NCI-H2081 treated with DMSO at 0.1 percent for 48 hours (cell line): Measurements from ENCODE around the gene DSG2.
"Not testable (repeated sequence)": the region's sequence is repeated elsewhere in the genome, so short reads cannot be mapped to it uniquely, and the experiment has no call there.

Experiments
- DNase-seq: peaks from one replicate; lab custom pipeline; 2025; lab: John Stamatoyannopoulos, UW

Gene DSG2

DNA sequence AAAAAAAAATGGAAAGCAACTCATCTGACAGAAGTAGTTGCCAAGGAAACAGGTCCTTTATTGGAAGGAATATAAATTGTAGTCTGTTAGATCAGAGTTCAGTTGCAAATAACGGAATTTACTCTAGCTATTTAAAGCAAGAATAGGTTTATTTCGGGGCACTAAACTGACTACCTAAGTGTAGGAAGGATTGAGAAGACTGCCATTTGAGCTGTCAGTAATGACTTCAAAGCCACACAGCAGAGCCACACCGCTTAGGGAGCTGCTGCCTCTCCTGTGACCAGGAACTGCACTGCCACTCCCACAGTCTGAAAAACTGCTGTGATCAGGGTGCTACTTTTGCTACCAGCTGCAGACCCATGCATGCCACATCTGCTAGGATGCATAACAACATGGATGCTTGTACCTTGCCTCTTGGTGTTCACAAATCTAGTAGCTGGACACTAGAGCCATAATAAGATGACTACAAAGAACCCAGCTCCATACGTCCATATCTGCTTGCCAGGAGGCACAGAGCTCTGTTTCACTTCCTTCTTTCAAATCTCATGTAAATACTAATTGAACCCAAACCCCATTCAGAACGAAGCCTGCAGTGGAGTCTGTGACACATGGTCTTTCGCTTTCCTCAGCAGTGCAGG lies 2.2 kb downstream of the DSG2 start:
- no peak for DNase-seq

DNA sequence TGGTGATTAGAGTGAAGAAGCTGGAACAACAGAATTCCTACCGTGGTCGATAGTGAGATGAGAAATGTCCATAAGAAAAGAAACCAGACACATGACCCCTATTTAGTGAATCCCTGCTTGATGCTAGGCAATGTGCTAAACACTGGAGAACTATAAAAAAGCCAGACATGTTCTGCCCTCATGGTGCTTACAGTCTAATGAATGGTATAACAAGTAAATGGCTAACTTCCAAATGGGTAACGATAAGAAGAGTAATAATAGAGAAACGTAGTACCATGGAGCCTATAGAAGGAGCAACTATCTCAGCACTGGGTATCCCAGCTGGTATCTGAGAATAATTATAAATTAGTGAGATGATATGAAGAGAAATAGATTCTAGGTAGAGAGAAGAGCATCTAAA lies 5.0 kb downstream of the DSG2 start:
- DNase-seq, result no peak

DNA sequence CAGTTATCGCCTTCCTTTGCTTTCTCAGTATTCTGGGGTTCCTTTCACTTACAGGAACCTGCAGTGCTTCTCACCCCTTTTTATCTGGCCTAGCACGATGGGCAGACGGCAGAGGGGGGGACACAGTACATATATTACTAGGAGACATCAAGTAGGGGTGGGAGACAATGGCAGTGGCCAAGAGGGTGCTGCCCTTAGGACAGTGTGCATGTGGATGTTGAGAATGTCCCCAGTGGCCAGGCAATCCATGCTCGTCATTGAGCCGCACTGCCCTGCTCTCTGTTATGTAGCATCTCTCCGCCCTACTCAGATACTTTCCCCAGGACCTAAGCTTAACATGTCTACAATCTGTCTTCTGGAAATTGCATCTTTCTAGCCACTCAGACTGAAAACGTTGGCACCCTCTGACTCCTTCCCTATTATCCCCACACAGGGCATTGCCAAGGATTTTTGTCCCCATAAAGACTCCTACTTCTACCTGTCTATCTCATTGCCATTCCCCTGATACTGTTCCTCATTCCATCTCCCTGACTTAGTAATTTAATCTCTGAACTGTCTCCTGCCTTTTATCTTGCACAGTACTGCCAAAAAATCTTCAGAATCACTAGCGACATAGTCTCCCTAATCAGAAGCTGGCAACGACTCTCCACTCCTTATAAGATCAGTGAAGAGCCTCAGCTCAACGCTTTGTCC lies 6.6 kb downstream of the DSG2 start:
- DNase-seq, result no peak

DNA sequence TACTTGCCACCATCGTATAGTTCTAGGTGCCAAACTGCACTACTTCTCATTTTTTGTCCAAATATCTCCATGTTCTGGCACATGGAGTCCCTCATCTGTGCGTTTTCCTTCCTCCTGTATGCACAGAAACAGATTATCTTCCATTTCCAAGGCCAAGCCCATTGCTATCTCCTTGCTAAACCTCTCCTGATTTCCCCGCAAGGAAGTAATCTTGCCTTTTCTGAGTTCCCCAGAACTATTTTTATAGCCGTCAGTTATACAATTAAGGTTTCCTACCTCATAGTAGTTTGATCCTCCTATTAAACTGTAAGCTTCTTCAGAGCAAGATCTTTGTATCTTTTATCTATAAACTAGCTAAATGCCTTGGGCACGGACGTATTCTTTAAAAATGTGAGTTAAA lies 7.2 kb downstream of the DSG2 start:
- no peak for DNase-seq

DNA sequence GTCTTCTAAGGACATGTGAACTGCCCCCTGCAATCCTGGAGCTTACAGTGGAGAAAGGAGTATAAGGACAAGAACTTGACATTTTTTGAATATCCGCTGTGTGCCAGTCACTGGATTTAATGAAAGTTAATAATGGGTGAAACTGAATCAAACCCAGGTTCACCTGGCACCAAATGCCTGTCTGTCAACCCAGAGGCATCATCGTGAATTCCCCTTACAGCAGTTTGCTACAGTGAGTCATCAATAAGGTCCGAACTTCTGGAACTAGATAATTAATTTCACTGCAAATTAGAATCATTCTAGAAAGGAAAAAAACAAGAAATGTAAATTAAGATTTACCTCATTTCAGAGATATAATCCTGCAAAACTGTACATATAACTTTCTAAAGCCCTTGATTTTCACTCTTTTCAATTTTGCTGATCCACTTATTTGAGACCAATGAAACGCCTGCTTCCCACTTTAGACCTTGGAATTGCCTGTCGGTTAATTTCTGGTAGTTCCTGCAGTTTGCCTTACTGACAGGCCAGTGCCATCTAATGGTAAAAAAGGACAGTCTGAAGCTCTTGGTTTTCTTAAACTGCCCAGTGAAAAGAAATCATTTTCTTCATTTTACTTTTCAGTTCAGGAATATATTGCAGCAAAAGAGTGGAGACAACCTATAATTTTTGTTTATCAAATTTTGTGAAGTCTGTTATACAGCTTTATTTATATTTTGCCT lies 8.2 kb downstream of the DSG2 start:
- no peak for DNase-seq

DNA sequence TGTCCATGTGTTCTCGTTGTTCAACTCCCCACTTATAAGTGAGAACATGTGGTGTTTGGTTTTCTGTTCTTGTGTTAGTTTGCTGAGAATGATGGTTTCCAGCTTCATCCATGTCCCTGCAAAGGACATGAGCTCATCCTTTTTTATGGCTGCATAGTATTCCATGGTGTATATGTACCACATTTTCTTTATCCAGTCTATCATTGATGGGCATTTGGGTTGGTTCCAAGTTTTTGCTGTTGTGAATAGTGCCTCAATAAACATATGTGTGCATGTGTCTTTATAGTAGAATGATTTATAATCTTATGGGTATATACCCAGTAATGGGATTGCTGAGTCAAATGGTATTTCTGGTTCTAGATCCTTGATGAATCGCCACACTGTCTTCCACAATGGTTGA lies 9.1 kb downstream of the DSG2 start:
- not testable (repeated sequence) for DNase-seq

DNA sequence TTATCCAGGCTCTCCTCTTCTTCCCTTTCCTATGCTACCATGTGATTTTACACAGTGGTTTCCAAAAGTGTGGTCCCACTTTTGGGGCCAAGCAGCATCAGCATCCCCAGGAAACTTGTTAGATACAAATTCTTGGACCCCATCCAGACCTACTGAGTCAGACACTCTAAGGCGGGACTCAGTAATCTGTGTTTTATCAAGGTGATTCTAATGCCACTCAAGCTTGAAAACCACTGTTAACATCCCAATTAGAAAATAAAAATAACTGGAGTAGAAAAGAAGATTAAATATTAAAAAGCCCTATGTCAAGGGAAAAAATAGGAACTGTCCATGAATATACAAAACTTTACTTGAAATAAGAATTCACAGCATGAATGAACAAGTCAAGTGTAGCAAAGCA lies 10.8 kb downstream of the DSG2 start:
- DNase-seq, result no peak

DNA sequence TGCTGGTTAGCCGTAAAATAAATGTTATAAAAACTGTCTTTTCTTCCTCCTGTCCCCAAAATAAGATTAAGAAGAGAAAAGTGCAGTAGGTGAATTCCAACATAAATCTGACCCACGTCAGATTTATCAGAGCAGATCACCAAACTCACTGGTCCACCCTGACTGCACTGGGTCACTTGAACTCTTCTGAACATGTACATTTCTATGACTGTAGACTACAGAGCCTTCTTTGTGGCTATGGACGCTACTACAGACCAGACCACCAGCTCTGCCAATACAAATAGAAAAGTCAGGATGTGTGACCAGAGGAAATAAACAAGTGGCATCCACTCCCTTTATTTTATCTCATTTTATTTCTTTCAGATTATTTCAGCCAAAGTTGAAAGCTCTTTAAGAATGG lies 11.6 kb downstream of the DSG2 start:
- DNase-seq, result no peak

DNA sequence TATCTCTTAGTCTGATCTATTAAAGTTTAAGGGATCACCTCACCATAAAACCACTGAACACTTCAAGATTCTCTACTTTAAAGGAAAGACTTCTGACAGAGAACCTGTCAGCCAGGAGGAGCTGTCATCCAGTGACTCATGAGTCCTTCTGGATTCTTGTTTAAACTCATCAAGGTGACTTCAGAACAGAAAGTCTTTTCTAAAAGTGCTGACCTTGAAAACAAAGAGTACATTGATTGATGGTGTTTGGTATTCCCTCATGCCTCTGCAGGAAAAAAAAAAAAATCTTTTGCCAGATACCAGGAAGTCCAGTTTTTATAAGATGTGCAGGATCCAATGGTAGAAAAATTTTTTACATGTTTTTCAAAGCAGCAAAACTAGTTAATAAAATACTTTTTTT lies 12.3 kb downstream of the DSG2 start:
- DNase-seq, result no peak

DNA sequence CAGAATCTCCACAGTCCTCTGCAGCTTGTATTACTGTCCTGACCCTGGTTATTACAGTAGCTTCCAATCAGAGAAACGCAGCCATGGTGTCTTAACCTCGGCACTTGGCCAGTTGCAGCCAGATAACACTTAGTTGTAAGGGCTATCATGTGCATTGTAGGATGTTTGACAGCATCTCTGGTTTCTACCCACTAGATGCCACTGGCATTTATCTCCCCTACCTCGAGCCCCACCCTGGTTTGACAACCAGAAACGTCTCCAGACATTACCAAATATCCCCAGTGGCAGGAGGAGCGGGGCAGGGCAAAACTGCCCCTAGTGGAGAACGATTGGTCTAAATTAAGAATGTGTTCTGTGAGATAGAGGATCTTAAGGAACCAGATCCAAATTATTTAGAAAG lies 13.1 kb downstream of the DSG2 start:
- no peak for DNase-seq

DNA sequence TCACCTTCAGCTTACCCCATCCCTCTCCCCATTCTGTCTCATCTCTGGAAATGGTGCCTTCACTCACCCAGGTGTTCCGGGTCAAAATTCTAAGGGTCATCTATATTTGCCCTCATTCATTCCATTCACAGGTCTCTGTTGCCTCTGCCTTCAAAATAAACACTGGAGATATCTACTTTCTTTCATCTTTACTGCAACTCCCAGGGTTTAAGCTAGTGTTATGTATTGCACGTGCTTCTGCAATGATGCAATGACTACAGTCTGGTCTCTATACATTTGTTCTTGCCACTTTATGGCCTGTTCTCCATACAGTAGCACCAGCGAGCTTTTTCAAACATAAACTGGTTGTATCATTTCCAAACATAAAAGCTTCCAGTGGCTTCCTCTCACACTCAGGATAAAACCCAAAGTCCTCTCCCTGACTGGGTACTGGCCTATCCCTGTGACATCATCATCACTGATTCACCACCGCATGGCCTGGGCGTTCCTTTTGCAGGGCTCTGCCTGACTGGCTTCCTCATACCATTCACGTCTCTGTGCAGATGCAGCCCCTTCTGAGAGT lies 14.3 kb downstream of the DSG2 start:
- no peak for DNase-seq

DNA sequence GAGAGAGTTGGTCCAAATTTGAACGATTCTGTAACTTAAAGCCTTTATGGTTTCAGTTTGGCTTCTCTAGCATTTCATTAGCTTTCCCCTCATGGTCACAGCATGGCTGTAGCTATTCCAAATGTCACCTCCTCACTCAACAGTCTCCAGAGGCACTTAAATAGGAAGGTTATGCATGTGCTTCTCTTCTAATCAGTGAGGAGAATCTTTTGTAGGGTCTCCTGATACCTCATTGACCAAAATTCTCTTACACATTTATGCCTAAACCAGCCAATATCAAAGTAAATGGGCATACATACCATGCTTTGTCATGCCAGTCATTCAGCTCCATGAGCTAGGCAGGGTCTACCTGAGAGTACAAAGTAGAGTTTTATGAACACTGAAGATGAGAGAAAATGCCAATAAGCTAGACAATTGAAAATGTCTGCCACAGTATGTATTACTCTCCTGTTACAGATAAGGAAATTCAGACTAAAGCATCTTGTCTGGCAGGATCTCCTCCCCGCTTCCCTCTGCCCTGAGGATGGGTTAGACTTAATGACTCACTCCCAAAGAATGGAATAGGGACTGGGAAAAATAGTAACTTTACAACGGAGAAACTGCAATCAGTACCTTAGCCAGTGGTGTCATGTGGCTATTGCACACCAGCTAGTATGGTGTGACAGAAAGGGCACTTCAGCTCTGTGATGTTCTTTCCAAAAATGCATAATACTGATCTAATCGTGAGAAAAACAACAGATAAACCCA lies 15.4 kb downstream of the DSG2 start:
- DNase-seq, result no peak

DNA sequence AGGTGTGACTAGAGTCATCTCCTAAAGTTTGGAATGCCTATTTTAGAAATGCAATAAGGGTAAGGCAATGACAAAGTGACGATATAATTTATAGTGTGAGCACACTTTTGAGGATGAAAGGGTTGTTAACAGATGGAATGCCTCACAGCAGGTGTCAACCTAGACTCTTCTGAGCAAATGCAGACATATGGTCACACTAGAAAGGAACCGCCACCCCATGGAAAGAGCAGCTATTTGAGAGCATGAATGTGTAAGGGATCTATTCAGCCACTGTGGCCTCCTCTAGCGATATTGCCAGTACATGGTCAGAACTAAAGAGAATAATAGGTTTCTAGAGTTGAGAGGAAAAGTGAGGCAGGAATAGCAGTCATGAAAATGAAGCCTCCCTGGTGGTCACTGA lies 18.5 kb downstream of the DSG2 start:
- DNase-seq, result no peak

DNA sequence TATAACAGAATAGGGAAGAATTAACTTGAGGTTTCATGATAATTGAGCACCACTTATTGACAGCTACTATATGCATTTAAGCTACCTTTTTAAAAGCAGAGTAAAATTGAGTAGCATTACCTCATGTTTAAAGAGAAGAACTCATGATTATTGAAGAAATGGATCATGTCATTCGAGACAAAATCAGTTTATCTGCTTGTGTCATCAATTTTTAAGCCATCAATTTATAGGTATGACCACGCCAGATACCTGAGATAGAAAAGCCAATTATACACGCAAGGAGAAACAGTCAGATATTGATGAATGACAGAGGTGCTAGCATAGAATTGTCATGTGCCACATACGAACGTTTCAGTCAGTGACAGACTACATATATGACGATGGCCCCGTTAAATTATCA lies 28.4 kb downstream of the DSG2 start:
- DNase-seq, result no peak

DNA sequence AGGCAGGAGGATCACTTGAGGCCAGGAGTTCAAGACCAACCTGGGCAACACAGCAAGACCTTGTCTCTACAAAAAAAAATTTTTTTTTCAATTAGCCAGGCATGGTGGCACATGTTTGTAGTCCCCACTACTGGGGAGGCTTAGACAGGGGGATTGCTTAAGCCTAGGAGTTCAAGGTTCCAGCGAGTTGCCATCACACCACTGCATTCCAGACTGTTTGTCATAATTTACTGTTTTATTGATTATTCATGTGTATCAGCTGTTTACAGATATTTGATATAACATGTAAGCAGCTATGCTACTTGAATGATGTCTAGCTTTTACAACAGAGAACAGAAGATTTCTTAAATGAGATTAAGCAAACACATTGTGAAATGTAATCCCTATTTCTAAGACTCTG lies 35.3 kb downstream of the DSG2 start:
- DNase-seq, result no peak

DNA sequence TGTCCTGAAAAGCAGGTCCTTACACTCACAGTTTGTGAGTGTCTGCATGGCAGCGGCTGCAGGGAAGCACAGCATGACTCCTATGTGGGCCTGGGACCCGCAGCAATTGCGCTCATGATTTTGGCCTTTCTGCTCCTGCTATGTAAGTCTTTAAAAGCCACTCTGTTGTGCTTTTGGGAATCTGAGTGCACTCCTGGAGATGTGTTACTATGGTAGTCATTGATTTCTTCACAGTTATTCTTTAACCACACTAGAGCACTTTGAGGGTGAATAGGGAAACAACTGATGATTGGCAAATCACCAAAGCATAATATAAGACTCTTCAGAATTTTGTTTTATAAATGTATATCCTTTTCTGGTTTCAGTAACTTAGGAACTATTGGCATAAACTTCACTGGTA lies 40.9 kb downstream of the DSG2 start:
- DNase-seq, result no peak

DNA sequence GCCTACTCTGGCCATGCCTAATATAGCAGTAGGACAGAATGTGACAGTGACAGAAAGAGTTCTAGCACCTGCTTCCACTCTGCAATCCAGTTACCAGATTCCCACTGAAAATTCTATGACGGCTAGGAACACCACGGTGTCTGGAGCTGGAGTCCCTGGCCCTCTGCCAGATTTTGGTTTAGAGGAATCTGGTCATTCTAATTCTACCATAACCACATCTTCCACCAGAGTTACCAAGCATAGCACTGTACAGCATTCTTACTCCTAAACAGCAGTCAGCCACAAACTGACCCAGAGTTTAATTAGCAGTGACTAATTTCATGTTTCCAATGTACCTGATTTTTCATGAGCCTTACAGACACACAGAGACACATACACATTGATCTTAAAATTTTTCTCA lies 48.5 kb downstream of the DSG2 start:
- DNase-seq, result no peak

DNA sequence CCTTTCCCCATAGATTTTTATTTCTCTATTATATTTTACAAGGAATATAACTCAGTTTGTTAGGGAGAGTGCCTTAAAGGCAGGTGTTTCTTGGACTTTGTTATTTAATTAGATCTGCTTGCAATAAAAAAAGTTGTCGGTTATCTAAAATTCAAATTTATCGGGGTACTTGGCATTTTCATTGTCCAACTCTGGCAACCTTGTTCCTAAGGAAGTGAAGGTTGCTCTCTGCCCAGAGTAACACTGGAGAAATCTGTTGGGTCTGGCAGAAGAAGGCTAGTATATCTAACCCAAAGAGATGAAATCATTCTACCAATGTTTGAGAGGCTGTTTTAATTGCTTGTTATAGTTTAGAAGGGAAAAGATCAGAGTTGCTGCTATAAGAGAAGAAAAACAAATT lies 50.9 kb downstream of the DSG2 start:
- DNase-seq, result no peak

DNA sequence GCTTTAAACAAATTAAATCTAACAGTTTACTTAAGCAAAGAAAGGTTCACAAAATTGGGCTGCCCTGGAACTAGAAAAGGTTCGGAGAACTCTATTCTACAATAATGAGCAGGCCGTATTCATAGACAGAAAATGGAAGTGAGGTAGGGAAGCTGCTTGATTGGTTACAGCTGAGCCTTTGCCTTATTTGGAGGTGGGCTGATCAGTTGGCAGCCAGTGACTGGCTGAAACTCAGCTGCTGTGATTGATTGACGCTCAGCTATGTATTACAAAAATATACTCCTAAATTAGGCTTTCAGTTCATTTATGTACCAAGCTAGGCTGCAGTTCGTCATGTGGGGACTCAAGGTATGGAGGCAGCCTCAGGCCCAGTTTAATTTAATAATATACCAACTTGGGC lies 51.4 kb downstream of the DSG2 start:
- no peak for DNase-seq

DNA sequence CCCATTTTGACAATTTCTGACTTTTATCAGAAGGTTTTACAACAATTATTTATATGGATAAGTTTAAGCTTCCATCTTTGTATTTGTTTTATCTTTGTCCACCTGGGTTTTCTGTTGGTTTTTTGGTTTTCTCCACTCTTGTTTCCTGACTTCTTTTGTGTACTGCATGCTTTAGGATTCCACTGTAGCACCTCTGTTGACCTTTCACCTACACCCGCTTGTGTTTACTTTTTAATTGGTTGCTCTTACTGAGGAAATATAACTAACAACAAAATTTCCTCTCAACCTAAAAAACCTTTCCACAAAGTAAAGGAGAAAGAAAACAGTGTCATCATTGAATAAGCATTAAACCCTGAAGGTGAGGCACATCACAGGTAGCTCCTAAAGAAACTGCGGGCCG lies 53.9 kb downstream of the DSG2 start:
- no peak for DNase-seq

DNA sequence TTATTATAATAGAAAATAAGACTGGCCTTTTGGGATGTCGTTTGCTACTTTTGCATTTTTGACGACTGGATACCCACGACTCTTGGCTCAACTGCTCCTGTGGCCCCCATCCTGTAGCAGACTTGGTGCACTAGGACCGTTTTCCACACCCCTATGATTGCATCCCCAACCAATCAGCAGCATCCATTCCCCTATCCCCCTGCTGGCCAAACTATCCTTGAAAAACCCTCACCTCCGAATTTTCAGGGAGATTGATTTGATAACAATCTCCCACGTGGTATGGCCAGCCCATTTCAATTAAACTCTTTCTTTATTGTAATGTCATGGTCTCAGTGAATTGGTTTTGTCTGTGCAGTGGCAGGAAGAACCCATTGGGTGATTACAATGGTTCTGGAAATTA lies 55.8 kb downstream of the DSG2 start:
- no peak for DNase-seq

DNA sequence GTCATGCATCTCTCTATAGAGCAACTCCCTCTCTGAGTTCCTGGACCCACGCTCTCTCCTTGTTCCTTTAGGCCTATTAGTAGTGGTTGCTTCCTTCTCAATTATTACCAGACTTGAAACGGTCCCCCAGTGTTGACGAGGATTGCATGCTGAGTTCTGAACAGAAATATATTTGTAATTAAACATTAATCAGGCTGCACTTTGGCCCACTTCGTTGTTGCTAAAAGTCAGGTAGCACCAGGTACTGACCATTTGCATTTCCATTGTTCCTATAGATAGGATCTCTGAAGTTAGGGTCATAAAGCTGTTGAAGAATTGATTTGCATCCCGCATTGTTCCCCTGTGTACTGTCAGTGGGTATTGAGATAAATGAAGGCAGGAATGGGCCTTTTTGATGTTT lies 56.8 kb downstream of the DSG2 start:
- no peak for DNase-seq
